ENCODE measurements around the gene ADGRG3. TPM values are rescaled to one million over a fixed set of nuclear protein-coding genes. Genes with fewer than 3 reads are reported as not detected.

ADGRG3 gene
- total and polyA plus RNA-seq, 9 of the 15 experiments (the other 6 are each of a cell fraction or from before 2014, with no cell fraction given): 0.09 to 0.52 (median 0.14) TPM; not detected in 3

DNA sequence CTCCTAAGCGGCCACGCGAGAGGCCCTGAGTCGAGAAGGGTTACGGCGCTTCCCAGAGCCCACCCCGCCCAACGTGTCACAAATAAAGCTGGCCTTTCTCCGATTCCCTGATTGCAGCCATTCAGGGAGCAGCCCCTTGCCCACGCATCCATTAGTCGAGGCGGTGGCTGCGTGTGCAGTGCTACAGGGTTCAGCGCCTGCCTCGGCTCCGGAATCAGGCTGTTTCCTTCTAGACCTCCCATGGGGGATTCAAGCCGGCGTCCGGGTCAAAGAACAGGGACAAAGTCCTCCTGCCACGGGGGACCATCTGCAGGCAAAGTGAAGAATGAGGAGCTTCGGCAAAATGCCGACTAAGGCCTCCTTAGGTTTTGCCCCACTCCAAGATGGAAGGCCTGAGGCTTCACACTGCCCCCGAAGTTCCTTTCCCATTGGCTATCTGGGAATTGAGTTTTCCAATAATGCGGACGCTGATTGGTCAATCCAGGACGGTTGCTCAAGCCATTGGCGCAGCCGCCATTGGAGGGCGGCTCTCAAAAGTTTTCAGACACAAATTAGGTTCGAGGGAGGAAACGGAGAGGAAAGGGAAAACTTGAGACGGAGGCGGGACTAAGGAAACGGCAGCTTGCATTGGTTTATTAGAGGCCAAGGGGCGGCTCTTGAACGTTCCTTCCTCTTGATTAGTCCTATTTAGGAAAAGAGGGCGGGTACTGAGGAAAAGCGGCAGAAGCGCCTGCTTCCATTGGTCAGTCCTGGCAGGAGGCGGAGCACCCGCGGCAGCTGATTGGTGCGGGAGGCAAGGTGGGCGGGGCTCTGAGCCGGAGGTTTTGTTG is 67.0 kb downstream of the ADGRG3 start (continued):
- TF ChIP-seq, protein P1, sequence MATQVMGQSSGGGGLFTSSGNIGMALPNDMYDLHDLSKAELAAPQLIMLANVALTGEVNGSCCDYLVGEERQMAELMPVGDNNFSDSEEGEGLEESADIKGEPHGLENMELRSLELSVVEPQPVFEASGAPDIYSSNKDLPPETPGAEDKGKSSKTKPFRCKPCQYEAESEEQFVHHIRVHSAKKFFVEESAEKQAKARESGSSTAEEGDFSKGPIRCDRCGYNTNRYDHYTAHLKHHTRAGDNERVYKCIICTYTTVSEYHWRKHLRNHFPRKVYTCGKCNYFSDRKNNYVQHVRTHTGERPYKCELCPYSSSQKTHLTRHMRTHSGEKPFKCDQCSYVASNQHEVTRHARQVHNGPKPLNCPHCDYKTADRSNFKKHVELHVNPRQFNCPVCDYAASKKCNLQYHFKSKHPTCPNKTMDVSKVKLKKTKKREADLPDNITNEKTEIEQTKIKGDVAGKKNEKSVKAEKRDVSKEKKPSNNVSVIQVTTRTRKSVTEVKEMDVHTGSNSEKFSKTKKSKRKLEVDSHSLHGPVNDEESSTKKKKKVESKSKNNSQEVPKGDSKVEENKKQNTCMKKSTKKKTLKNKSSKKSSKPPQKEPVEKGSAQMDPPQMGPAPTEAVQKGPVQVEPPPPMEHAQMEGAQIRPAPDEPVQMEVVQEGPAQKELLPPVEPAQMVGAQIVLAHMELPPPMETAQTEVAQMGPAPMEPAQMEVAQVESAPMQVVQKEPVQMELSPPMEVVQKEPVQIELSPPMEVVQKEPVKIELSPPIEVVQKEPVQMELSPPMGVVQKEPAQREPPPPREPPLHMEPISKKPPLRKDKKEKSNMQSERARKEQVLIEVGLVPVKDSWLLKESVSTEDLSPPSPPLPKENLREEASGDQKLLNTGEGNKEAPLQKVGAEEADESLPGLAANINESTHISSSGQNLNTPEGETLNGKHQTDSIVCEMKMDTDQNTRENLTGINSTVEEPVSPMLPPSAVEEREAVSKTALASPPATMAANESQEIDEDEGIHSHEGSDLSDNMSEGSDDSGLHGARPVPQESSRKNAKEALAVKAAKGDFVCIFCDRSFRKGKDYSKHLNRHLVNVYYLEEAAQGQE (IDR thresholded peaks at IDR 0.05; ENCODE audit: borderline replicate concordance): no peak
- TF ChIP-seq, protein P1 (CRISPR knock-in tag; IDR thresholded peaks at IDR 0.05; ENCODE audit: low read depth): no peak; the same call in 1 of the 2 replicates
- TF ChIP-seq ZNF583 (CRISPR knock-in tag; IDR thresholded peaks at IDR 0.05): no peak
- TF ChIP-seq SLC30A9 (CRISPR knock-in tag; IDR thresholded peaks at IDR 0.05): no peak
- TF ChIP-seq ARID1B (IDR thresholded peaks at IDR 0.05): no peak
- TF ChIP-seq TOE1 (IDR thresholded peaks at IDR 0.05; ENCODE audit: borderline replicate concordance): no peak
- no peak for TF ChIP-seq TOE1 (CRISPR knock-in tag; IDR thresholded peaks at IDR 0.05; ENCODE audit: borderline replicate concordance, low read depth)
- TF ChIP-seq, protein P2, sequence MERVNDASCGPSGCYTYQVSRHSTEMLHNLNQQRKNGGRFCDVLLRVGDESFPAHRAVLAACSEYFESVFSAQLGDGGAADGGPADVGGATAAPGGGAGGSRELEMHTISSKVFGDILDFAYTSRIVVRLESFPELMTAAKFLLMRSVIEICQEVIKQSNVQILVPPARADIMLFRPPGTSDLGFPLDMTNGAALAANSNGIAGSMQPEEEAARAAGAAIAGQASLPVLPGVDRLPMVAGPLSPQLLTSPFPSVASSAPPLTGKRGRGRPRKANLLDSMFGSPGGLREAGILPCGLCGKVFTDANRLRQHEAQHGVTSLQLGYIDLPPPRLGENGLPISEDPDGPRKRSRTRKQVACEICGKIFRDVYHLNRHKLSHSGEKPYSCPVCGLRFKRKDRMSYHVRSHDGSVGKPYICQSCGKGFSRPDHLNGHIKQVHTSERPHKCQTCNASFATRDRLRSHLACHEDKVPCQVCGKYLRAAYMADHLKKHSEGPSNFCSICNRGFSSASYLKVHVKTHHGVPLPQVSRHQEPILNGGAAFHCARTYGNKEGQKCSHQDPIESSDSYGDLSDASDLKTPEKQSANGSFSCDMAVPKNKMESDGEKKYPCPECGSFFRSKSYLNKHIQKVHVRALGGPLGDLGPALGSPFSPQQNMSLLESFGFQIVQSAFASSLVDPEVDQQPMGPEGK (CRISPR knock-in tag; IDR thresholded peaks at IDR 0.05; ENCODE audit: borderline replicate concordance): no peak
- peak; percentile 90 for TF ChIP-seq TBP (optimal IDR thresholded peaks at IDR 0.05; ENCODE audit: low read depth, low read length)
- TF ChIP-seq PCBP2 (IDR thresholded peaks at IDR 0.05; ENCODE audit: low read depth, low read length, poor library complexity, severe bottlenecking): no peak
- TF ChIP-seq, protein P3, sequence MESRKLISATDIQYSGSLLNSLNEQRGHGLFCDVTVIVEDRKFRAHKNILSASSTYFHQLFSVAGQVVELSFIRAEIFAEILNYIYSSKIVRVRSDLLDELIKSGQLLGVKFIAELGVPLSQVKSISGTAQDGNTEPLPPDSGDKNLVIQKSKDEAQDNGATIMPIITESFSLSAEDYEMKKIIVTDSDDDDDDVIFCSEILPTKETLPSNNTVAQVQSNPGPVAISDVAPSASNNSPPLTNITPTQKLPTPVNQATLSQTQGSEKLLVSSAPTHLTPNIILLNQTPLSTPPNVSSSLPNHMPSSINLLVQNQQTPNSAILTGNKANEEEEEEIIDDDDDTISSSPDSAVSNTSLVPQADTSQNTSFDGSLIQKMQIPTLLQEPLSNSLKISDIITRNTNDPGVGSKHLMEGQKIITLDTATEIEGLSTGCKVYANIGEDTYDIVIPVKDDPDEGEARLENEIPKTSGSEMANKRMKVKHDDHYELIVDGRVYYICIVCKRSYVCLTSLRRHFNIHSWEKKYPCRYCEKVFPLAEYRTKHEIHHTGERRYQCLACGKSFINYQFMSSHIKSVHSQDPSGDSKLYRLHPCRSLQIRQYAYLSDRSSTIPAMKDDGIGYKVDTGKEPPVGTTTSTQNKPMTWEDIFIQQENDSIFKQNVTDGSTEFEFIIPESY (CRISPR knock-in tag; IDR thresholded peaks at IDR 0.05): no peak
- TF ChIP-seq PTBP1 (IDR thresholded peaks at IDR 0.05; ENCODE audit: low read depth, low read length): no peak
